ENCODE data around the gene PLEKHA4.

DNA sequence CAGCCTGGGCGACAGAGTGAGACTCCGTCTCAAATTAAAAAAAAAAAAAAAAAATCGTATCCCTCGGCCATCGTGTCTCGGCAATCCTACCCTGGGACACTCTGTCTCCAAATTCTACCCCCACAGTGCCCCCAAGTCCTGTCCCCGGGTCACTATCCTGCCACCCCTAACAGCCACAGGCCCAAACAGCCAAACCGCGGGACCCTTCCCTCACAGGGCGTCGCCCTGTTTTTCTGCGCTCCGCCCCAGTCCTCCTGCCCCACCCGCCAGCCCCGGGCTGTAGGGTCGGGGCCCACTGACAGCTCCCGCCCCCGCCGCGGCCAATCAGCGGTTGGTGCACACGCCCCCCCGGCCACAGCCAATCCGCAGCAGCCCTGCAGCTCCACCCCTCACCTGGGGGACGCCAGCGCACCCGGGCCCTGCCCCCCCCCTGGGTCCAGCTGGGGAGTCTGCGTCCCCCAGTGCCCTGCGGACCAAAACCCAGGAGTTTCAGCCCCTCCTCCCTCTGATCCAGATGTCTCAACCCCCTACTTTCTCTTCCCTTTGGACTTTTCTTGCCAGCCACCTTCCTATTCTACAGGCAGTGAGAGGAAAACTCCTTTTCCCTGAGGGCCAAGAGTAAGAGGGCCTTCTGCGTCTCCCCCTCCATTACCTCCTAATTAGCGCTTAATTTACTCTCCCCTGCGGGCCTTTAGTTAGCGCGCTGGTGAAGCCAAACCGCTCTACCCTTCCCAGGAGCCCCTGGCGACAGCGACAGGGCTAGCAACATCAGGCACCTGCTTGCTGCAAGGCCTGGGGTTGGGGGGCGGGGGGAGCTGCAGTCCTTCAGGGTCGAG, 56.1 kb downstream of the PLEKHA4 start:
- TF ChIP-seq, protein P1, sequence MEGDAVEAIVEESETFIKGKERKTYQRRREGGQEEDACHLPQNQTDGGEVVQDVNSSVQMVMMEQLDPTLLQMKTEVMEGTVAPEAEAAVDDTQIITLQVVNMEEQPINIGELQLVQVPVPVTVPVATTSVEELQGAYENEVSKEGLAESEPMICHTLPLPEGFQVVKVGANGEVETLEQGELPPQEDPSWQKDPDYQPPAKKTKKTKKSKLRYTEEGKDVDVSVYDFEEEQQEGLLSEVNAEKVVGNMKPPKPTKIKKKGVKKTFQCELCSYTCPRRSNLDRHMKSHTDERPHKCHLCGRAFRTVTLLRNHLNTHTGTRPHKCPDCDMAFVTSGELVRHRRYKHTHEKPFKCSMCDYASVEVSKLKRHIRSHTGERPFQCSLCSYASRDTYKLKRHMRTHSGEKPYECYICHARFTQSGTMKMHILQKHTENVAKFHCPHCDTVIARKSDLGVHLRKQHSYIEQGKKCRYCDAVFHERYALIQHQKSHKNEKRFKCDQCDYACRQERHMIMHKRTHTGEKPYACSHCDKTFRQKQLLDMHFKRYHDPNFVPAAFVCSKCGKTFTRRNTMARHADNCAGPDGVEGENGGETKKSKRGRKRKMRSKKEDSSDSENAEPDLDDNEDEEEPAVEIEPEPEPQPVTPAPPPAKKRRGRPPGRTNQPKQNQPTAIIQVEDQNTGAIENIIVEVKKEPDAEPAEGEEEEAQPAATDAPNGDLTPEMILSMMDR (IDR thresholded peaks at IDR 0.05): peak in 2 of 7 experiments; percentile 2 to 20
- TF ChIP-seq POLR2A (IDR thresholded peaks at IDR 0.05): peak; percentile 94 to 97 (median 96)
